GM12874 (cell line): Measurements from ENCODE around the gene ADCYAP1R1.

Experiments used
- CTCF ChIP-seq: IDR thresholded peaks from 2 replicates; pipeline ENCODE4 v1.5.1; 2011; ENCODE audit warnings: low read depth, mild to moderate bottlenecking, control low read depth, low read length, moderate library complexity; ENCODE audit not compliant: insufficient read depth

Gene ADCYAP1R1

GRCh38 chr7:31069860-31070555 is 17.9 kb downstream of the ADCYAP1R1 start:
- no peak for TF ChIP-seq CTCF

GRCh38 chr7:31070991-31071644 is 19.0 kb downstream of the ADCYAP1R1 start:
- TF ChIP-seq CTCF, result no peak

GRCh38 chr7:31071645-31072029 is 19.5 kb downstream of the ADCYAP1R1 start:
- TF ChIP-seq CTCF, result no peak

- TF ChIP-seq CTCF, result no peak
Measured at GRCh38 chr7:31073326-31074119, 21.4 kb downstream of the ADCYAP1R1 start.

GRCh38 chr7:31074120-31074383 is 21.9 kb downstream of the ADCYAP1R1 start:
- TF ChIP-seq CTCF, result no peak

GRCh38 chr7:31074403-31075085 is 22.4 kb downstream of the ADCYAP1R1 start:
- TF ChIP-seq CTCF, result no peak

- TF ChIP-seq CTCF, result no peak
Measured at GRCh38 chr7:31075086-31075405, 22.9 kb downstream of the ADCYAP1R1 start.
